KOPT-K1 (cell line): ENCODE data around the gene BEST1.

Experiments used
- H3K27ac ChIP-seq: fragments of 200-600 bp; sonication (generic); 2 replicates; pipeline ENCODE4 v1.5.1; 2016; ENCODE audit warnings: antibody characterized with exemption, mild to moderate bottlenecking, low read depth, low read length; ENCODE audit not compliant: poor library complexity, severe bottlenecking
- H3K36me3 ChIP-seq: fragments of 200-600 bp; sonication (generic); 2 replicates; pipeline ENCODE4 v1.5.1; 2017; ENCODE audit warnings: antibody characterized with exemption, mild to moderate bottlenecking, low read length, moderate library complexity; ENCODE audit not compliant: insufficient read depth
- H3K9me3 ChIP-seq: fragments of 200-600 bp; sonication (generic); 2 replicates; pipeline ENCODE4 v1.5.1; 2017; ENCODE audit warnings: antibody characterized with exemption, low read length, mild to moderate bottlenecking; ENCODE audit not compliant: insufficient read depth, poor library complexity, severe bottlenecking

Gene BEST1

DNA sequence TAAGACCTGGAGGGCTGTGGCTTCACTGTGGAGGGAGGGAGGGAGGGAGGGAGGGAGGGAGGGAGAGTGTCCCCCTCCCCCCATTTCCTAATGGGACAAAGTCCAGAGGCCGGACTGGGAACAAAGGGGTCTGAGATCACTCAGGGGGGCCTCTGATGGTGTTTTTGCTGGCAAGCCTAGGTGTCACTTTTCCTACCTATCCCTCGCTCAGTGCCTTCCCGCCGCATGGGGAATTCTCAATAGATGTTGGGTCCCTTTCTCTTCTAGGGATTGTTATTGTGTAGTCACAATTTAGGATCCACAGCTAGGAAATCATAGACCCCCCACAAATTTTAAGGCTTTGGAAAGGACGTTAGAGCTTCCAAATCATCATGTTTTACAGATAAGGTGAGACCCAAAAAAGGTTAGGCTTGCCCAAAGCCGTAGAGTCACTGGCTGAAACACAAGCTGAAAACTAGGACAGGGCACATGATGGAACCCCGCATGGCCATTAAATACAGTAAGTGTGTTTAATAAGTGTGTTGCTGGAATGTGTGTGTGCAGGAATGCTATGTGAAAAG lies 22.0 kb downstream of the BEST1 start:
- Histone ChIP-seq H3K36me3 (no peaks in the 10 kb centered on the region), H3K9me3 (no peaks in the 10 kb centered on the region), H3K27ac (peak overlapping the region; percentile 42)

DNA sequence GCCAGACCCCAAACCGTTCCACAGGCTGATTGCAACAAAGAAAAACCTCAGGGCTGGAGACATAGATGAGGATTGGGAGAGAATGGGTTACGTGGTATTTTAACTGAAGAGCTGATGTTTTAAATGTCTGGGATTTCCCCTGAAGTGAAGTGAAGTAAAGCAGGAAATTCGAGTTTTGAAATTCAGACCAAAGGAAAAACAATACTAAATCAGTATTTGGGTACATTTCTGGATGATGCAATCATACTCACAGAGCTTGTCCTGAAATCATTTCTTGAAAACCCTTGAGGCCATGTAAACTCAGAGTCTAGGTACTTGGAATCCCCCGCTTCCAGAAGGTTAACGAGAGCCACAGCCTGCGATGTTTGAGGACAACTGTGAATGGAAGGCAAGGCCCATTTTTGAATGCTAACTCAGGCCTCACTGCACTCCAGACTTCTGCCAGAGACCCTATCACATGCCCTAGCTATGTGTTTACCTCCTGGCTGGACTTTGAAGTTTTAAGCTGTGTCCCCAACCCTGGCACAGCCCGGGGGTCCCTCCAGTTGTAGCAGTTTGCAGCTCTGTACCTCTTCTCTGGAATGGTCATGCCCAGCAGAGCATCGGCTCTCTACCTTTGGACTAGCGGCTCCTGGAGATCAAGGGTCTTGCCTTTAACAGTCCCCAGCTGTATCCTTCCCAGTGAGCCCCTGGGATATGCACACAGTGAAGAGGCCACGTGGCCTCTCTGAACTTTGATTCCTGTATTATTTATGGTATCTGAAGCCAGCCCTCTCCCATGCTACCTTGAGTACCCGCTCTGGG lies 22.7 kb downstream of the BEST1 start:
- H3K27ac ChIP-seq, result peak overlapping the region; percentile 42
- no peaks in the 10 kb centered on the region for H3K36me3 ChIP-seq
- H3K9me3 ChIP-seq, result no peaks in the 10 kb centered on the region

DNA sequence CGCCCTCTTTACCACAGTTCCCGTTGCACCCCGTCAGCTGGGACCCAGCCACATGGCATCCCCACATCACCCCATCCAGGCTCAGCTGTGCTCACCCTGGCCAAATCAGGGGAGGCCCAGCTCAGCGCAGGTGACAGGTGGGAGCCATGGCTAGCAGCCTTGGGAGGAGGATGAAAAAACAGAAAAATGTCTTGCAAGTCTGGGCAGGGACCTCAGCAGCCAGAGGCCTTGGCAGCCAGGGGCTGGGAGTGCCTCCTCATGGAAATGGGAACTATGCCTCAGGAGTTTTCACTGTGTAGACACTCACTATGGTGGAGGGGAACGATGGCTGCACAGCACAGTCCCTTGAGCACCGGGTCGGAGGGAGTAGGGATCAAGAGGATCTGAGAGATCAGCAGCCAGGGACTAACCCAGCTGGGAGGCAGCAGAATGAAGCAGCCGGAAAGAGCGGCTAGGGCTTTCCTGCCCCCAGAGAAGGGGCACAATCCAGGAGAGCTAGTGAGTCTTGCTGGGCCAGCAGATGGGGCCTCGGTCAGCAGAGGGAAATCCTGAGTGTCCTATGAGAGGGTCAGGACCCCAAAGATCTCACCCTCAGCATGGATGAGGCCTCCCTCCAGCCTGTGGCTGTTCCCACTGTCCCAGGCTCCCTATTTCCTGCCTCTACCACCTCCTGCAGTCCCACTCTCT lies 23.5 kb downstream of the BEST1 start:
- H3K9me3 ChIP-seq, result no peaks in the 10 kb centered on the region
- H3K36me3 ChIP-seq, result no peaks in the 10 kb centered on the region
- H3K27ac ChIP-seq, result peak overlapping the region; percentile 42

DNA sequence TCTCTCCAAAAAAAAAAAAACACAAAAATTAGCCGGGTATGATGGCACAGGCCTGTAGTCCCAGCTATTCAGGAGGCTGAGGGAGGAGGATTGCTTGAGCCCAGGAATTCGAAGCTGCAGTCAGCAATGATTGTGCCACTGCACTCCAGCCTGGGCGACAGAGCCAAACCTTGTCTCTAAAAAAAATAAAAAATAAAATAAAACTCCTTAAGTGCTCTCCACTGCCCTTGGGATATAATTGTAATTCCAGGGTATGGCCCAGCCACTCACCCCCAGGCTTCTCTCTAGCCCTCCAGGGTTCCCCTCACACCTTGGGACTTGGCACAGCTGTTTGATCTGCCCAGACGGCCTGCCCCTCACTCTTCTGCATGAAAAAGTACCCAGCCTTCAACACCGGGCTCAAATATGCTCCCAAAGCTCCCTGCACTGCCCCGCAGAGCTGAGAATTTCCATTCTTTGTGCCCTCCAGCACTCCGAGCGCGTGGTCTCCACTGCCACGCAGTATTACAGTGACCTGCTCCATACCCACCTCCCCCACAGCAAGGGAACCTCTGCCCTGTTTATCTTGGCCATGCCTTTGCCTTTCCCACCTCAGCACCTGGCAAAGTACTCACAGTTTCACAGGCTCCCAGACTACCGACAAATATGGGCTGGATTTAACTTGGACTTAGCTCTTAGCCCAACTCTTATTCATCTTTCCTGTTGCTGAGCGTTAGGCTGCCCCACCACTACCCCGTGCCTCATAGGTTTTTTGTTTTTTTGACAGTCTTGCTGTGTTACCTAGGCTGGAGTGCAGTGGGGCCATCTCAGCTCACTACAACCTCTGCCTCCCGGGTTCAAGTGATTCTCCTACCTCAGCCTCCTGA lies 24.8 kb downstream of the BEST1 start:
- no peaks in the 10 kb centered on the region for H3K9me3 ChIP-seq
- no peak overlapping the region for H3K27ac ChIP-seq
- no peaks in the 10 kb centered on the region for H3K36me3 ChIP-seq

DNA sequence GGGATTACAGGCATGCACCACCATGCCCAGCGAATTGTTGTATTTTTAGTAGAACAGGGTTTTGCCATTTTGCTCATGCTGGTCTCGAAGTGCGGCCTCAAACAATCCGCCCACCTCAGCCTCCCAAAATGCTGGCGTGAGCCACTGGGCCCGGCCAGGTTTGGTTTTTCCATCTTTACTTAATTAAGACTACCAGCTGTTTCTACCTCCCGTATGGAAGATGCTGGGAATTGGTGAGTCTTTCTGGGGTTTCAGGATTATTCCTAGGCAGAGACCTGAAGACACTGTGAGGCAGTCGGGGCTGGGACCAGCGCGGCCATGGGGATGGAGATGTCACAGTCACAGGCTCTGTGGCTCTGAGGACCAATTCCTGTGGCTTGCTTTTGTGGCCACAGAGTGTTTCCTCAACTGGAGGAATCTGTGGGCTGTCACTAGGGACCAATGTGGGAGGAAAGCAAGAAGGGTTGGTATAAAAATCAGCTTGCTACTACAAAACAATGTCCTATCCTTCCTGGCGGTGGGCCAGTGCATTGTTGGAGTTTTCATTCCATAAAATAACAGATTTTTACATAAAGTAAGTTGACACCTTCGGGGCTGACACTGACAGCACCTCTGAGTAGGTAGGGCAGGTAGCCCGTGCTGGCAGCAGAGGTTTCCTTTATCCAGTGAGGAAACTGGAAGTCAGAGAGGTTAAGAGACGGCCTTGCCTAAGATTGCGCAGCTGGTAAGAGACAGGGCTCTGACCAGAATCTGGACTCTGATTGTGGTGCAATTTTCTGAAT lies 25.7 kb downstream of the BEST1 start:
- Histone ChIP-seq H3K9me3 (no peaks in the 10 kb centered on the region), H3K36me3 (no peaks in the 10 kb centered on the region), H3K27ac (no peak overlapping the region)

DNA sequence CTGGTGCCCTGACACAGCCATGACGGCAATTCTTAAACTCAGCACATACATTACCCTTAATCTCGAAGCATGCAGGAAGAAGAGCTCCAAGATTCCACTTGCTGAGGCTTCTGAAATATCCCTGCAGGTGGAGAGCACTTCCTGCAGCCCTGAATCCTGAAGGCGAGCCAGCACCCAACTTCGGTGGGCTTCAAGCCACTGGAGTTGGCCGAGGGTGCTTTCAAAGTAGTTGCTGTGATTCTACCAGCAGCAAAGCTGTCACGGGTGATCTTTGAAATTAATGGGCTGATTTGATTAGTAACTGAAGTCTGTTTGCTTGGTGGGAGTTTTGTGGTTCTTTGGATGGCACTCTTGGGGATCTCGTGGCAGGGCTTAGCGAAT lies 26.3 kb downstream of the BEST1 start:
- no peaks in the 10 kb centered on the region for H3K36me3 ChIP-seq
- no peaks in the 10 kb centered on the region for H3K9me3 ChIP-seq
- H3K27ac ChIP-seq, result no peak overlapping the region

DNA sequence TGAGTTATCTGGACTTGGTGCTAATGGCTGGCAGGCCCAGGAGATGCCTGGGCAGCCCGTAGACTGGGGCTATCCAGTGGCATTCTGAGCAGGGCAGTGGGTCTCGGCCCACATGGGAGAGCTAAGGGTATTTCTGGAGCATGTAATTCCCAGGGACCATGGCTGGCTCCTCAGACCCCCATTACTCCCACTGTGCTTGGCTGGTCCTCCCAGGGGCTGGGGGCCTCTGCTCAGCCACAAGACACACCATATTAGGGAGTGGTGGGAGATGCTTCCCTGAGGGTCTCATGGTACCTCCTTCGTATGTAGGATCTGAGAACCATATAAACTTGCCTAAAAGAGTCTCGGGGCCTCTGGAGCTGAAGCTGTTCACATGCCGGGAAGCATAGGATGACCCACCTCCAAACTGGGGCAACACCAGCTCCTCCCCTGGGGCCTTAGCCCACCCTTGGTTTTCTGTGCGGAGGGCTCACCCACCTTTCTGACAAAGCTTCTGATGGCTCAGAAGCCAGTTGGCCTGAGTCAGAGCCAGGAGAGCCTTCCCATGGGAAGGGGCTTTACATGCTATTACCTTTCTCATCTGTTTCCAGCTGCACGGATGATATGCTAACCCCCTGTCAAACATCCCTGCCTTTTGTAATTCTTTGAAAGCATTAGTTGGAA lies 26.8 kb downstream of the BEST1 start:
- Histone ChIP-seq H3K36me3 (no peaks in the 10 kb centered on the region), H3K9me3 (no peaks in the 10 kb centered on the region), H3K27ac (no peak overlapping the region)

DNA sequence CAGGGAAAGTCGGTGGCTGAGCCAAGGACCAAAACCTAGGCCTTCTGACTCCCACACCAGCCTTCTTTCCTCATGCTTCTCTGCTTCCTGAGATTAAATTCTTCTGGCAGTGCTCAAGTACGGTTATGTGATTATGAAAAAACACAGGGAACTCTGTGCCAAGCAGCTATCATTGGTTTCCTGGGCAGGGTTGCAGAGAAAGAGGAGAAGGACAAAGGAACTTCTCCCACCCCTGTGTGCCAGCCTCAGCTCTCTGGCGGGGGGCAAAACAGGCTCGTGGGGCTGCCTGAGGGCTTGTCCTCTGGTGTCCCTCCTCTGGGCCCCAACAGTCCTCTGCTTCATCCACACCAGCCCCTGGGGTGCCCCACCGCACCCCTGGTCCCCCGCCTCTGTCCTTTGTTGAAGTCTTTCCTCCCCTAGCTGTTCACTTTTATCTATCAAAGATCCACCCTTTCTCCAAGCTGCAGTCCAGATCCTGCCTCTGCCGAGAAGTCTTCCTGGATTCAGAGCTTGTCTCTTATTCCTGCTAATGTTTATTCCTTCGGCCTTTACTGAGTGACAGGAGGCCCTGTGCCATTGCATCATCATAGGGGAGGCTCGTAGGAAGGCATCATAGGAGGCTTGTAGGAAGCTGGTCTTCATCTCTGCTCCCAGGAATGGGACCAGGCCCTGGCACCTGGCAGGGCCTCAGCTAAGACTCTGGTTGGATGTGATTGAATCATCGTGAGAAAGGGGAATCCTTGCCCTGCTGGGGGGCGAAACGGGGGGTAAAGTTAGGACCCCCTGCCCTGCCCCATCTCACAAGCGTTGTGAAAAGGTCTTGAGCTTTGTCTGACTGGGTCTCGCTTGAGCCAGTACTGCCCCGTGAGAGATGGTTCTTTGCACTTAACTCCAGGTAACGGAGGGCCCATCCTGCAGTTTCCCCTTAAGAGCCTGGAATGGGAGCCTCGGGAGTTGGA lies 28.8 kb downstream of the BEST1 start:
- H3K36me3 ChIP-seq, result no peaks in the 10 kb centered on the region
- no peak overlapping the region for H3K27ac ChIP-seq

DNA sequence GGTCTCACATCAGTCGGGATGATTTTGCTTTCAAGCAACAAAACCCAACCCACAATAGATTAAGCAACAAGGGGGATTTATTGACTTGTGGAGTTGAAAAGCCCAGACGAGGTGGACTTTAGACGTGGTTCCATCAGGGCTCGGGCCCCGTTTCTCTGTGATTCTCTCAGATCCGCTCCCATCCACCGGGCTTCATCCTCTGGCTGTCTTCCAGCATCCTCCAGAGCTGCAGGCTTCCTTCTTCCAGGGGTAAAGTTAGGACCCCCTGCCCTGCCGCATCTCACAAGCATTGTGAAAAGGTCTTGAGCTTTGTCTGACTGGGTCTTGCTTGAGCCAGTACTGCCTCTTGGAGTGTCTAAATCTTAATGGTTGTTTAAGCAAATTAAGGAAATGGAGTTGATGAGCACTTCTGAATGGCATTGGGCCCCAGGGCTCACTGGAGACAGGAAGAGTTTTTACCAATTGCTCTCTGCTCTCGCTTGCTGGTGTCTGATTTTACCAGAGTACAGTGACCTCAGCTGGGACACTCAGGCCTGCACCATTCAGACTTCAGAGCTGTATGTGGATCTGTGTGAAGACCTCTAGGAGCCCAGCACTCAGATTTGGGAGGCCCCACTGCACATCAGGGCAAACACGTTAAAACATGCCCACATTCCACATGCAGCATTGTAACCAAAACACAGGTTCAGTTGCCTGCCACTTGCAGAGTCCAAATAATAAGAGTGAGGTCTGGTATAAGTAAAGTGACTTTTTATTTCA lies 30.8 kb downstream of the BEST1 start:
- Histone ChIP-seq H3K9me3 (no peaks in the 10 kb centered on the region), H3K27ac (no peak overlapping the region), H3K36me3 (no peaks in the 10 kb centered on the region)

More for the DNA sequence above, 28.8 kb downstream of the BEST1 start:
- H3K9me3 ChIP-seq, result no peaks in the 10 kb centered on the region

DNA sequence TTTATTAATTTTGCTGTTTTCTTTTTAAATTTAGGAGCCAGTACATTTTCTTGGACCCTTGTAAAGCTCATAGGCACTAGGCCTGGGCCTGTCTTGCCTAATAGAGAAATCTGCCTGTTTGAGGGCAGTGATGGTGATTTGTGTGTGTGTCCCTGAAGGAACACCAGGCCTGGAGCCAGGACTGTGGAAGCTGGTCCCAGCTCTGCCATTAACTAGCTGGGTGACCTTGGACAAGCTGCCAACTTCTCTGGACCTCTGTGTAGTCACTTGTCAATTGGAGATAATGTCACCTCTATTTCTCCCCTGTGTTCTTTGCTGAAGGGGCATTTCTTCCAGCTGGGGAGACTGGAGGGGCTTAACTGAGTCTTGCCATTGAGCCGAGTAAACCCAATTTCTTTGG lies 33.3 kb downstream of the BEST1 start:
- no peak overlapping the region for H3K27ac ChIP-seq
- no peaks in the 10 kb centered on the region for H3K36me3 ChIP-seq
- H3K9me3 ChIP-seq, result peaks cover 14% of the 10 kb centered on the region

DNA sequence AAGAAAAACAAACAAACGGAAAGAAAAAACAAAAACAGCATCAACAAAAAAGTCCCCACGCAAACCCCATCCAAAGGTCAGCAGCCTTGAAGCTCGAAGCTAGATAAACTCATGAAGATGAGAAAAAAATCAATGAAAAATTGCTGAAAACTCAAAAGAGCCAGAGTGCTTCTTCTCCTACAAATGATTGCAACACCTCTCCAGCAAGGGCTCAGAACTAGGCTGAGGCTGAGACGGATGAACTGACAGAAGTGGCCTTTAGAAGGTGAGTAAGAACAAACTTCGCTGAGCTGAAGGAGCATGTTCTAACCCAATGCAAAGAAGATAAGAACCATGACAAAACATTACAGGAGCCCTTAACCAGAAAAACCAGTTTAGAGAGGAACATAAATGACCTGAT lies 35.7 kb downstream of the BEST1 start:
- Histone ChIP-seq H3K9me3 (peaks cover 19% of the 10 kb centered on the region), H3K27ac (no peak overlapping the region), H3K36me3 (no peaks in the 10 kb centered on the region)

DNA sequence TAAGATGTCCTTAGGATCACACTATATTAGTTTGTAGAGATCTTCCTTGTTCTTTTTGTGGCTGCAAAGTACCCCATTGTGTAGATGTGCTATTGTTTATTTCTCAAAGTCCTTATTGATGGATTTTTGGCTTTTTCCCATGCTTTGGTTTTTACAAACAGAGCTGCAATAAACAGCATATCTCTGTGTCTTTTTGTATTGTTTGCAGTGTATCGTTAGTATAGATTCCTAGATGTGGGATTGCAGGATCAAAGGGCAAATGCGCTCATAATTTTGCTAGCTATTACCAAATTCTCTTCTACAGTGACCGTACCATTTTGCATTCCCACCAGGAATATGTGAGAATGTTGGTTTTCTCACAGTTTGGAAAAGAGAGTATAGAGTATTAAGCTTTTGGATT lies 44.8 kb downstream of the BEST1 start:
- H3K27ac ChIP-seq, result no peak overlapping the region
- H3K36me3 ChIP-seq, result no peaks in the 10 kb centered on the region
- H3K9me3 ChIP-seq, result peaks cover 7% of the 10 kb centered on the region

DNA sequence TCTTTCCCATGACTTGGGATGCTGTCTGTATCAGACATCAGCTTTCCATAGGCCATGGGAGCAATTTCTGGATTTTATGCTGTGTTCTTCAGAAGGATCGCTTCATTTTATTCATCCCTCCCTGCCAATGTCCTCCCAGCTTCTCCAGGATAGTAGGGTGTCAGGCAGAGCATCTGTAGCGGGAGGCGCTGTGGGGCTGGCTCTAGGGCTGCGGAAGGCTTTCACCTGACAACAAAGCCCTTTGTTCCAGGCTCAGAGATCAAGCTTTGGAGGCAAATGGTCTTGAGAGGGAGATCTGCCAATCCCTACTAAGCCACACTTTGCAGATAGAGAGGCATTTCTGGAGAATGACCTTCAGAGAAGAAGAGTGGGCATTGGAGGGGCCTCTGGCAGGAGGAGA lies 46.8 kb downstream of the BEST1 start:
- H3K9me3 ChIP-seq, result peaks cover 7% of the 10 kb centered on the region
- H3K36me3 ChIP-seq, result no peaks in the 10 kb centered on the region
- H3K27ac ChIP-seq, result no peak overlapping the region
